IMR-90 (cell line): ENCODE data around the gene BAHD1.

Experiments
- MAFK ChIP-seq: IDR thresholded peaks from 2 replicates; pipeline ENCODE4 v1.6.1; 2012; ENCODE audit warnings: low read depth, low read length, improper control_type of control experiment
- POLR2A ChIP-seq: IDR thresholded peaks from 2 replicates; pipeline ENCODE4 v1.6.1; 2012; ENCODE audit warnings: mild to moderate bottlenecking, low read depth, low read length
- RAD21 ChIP-seq: IDR thresholded peaks from 2 replicates; pipeline ENCODE4 v1.6.1; 2012; ENCODE audit warnings: low read length, improper control_type of control experiment
- TF ChIP-seq, protein P1 (sequence below): conservative IDR thresholded peaks from 2 replicates; pipeline ENCODE4 v1.5.1; 2012; ENCODE audit warnings: mild to moderate bottlenecking, low read depth, low read length, improper control_type of control experiment

- TF ChIP-seq, protein P1, sequence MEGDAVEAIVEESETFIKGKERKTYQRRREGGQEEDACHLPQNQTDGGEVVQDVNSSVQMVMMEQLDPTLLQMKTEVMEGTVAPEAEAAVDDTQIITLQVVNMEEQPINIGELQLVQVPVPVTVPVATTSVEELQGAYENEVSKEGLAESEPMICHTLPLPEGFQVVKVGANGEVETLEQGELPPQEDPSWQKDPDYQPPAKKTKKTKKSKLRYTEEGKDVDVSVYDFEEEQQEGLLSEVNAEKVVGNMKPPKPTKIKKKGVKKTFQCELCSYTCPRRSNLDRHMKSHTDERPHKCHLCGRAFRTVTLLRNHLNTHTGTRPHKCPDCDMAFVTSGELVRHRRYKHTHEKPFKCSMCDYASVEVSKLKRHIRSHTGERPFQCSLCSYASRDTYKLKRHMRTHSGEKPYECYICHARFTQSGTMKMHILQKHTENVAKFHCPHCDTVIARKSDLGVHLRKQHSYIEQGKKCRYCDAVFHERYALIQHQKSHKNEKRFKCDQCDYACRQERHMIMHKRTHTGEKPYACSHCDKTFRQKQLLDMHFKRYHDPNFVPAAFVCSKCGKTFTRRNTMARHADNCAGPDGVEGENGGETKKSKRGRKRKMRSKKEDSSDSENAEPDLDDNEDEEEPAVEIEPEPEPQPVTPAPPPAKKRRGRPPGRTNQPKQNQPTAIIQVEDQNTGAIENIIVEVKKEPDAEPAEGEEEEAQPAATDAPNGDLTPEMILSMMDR = no peak
- TF ChIP-seq MAFK (no peak), POLR2A (no peak), RAD21 (no peak)
Observed at GRCh38 chr15:40446144-40446543, 5.4 kb downstream of the BAHD1 start.
